ENCODE data around the gene MARCHF3.

DNA sequence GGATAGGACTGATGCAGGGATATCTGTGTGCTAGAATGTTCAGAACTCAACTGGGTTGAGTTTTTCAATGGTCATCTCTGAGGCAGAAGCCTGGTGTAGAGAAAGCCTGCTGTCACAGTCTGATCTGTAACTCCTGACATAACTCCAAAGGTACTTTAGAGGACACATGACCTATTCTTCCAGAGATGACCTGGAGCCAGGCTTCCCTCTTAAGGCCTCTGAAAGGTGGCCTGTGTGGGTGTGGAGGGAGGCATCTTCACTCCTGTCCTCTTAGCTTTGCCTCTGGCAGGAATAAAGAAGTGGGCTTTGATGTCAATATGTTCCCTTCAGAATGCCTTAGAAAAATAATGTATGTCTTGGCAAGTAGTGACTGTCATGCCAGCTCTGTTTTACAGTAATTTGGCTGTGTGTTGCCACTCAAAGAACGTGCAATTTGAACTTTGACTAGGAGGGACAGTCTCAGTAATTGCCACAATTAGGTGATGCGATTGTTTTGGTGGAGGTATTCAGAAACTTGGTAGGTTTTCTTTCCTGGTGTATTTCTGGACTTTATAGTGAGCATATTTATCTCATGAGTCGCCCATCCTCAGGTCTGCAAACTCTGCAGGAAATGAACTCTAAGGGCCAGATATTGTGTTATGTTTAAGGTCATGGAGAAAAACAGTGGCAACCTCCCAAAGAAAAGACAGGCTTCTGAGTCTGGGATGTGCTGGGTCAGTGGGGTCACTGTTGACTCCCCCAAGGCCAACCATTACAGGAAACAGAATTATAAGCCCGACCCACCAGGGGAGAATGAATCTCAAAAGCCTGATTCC is 46.2 kb upstream of the MARCHF3 start:
- TF ChIP-seq, protein P1, sequence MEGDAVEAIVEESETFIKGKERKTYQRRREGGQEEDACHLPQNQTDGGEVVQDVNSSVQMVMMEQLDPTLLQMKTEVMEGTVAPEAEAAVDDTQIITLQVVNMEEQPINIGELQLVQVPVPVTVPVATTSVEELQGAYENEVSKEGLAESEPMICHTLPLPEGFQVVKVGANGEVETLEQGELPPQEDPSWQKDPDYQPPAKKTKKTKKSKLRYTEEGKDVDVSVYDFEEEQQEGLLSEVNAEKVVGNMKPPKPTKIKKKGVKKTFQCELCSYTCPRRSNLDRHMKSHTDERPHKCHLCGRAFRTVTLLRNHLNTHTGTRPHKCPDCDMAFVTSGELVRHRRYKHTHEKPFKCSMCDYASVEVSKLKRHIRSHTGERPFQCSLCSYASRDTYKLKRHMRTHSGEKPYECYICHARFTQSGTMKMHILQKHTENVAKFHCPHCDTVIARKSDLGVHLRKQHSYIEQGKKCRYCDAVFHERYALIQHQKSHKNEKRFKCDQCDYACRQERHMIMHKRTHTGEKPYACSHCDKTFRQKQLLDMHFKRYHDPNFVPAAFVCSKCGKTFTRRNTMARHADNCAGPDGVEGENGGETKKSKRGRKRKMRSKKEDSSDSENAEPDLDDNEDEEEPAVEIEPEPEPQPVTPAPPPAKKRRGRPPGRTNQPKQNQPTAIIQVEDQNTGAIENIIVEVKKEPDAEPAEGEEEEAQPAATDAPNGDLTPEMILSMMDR (IDR thresholded peaks at IDR 0.05): no peak
- TF ChIP-seq POLR2A (IDR thresholded peaks at IDR 0.05; ENCODE audit: low read depth): no peak
- TF ChIP-seq EP300 (IDR thresholded peaks at IDR 0.05): no peak

All from esophagus muscularis mucosa (tissue), 4 donors.